ENCODE data around the gene EGFL8.
A peak's percentile ranks its signal among the peaks of the same experiment; 100 is the strongest.
"Not testable (repeated sequence)": the region's sequence is repeated elsewhere in the genome, so short reads cannot be mapped to it uniquely, and the experiment has no call there.

The EGFL8 gene

GRCh38 chr6:32183483-32184083 lies 19.2 kb downstream of the EGFL8 start:
- DNase-seq (ENCODE audit: low read depth): no peak

GRCh38 chr6:32184084-32184640 lies 19.8 kb downstream of the EGFL8 start, which contains the start of gene AGER:
Gene AGER, minus strand, starts transcription at chr6:32184253. Its CDS starts 31 bp downstream, at chr6:32184222.
- DNase-seq (ENCODE audit: low read depth): no peak

GRCh38 chr6:32185681-32186131 lies 21.3 kb downstream of the EGFL8 start:
- DNase-seq (ENCODE audit: low read depth): peak; percentile 85

GRCh38 chr6:32186151-32186840 lies 21.9 kb downstream of the EGFL8 start:
- DNase-seq (ENCODE audit: low read depth): not testable (repeated sequence)

- no peak for DNase-seq (ENCODE audit: low read depth)
Measured at GRCh38 chr6:32187009-32187709, 22.8 kb downstream of the EGFL8 start.

GRCh38 chr6:32187725-32188380 lies 23.5 kb downstream of the EGFL8 start:
- not testable (repeated sequence) for DNase-seq (ENCODE audit: low read depth)

- no peak for DNase-seq (ENCODE audit: low read depth)
Measured at GRCh38 chr6:32188381-32189068, 24.1 kb downstream of the EGFL8 start.

GRCh38 chr6:32189069-32189741 lies 24.8 kb downstream of the EGFL8 start:
- DNase-seq (ENCODE audit: low read depth): no peak

- no peak for DNase-seq (ENCODE audit: low read depth)
Measured at GRCh38 chr6:32189742-32190053, 25.3 kb downstream of the EGFL8 start.

- peak; percentile 90 for DNase-seq (ENCODE audit: low read depth)
Measured at GRCh38 chr6:32190054-32190851, 25.9 kb downstream of the EGFL8 start, which contains the start of gene PBX2. Gene PBX2, minus strand, starts transcription at chr6:32190202. Its CDS starts 287 bp downstream, at chr6:32189915.

GRCh38 chr6:32190911-32191677 lies 26.7 kb downstream of the EGFL8 start:
- DNase-seq (ENCODE audit: low read depth): no peak

GRCh38 chr6:32191696-32192607 lies 27.6 kb downstream of the EGFL8 start:
- DNase-seq (ENCODE audit: low read depth): no peak

- no peak for DNase-seq (ENCODE audit: low read depth)
Measured at GRCh38 chr6:32192608-32193039, 28.2 kb downstream of the EGFL8 start, which contains the start of gene GPSM3. Gene GPSM3, minus strand, starts transcription at chr6:32192643. Its CDS starts 130 bp downstream, at chr6:32192513.

- not testable (repeated sequence) for DNase-seq (ENCODE audit: low read depth)
Measured at GRCh38 chr6:32193096-32193495, 28.7 kb downstream of the EGFL8 start.

GRCh38 chr6:32194388-32194787 lies 30.0 kb downstream of the EGFL8 start:
- no peak for DNase-seq (ENCODE audit: low read depth)

- peak; percentile 55 for DNase-seq (ENCODE audit: low read depth)
Measured at GRCh38 chr6:32194825-32195651, 30.6 kb downstream of the EGFL8 start.

- DNase-seq (ENCODE audit: low read depth): peak; percentile 100
Measured at GRCh38 chr6:32195652-32195901, 31.2 kb downstream of the EGFL8 start.

Measured in fibroblast of the conjunctiva (primary cell).